SK-N-SH (cell line): ENCODE measurements around the gene LAMP5. TPM values are rescaled to one million over a fixed set of nuclear protein-coding genes. Genes with fewer than 3 reads are reported as not detected.

ENCODE experiments used
- CTCF ChIA-PET: fragments of 300-600, 350-600 bp; formaldehyde crosslinking; extraction: SDS; loops from one replicate; lab custom pipeline; 2021; lab: Yijun Ruan, JAX
- POLR2A ChIA-PET: fragments of 350-600 bp; sonication (Branson Sonifier 250); formaldehyde crosslinking; extraction: SDS; loops from one replicate; lab custom pipeline; 2020; ENCODE audit warnings: antibody characterized with exemption, inconsistent platforms; lab: Yijun Ruan, JAX
- DNase-seq: peaks from one replicate; pipeline ENCODE4 v3.0.0; 2012
- H2AFZ ChIP-seq: fragments of 200-600 bp; sonication (generic); 2 replicates; pipeline ENCODE4 v1.8.1; 2016; ENCODE audit warnings: antibody characterized with exemption, mild to moderate bottlenecking, low read depth
- H3F3A ChIP-seq: fragments of 200-600 bp; sonication (generic); replicated peaks from 2 replicates; pipeline ENCODE3; 2016; ENCODE audit warnings: antibody characterized with exemption, mild to moderate bottlenecking; ENCODE audit not compliant: insufficient read depth
- H3K27ac ChIP-seq, 2 experiments: fragments of 200-500 bp in 1 of 2; fragments of 200-600 bp in 1 of 2; sonication (Bioruptor generic) in 1 of 2; sonication (generic), shearing (Covaris generic) in 1 of 2; 2 replicates each; pipeline versions ENCODE4 v1.5.1 to v1.6.1; 2014 to 2016; ENCODE audit warnings: low read depth in 2 of 2, inconsistent platforms in 1 of 2, low read length in 1 of 2, mild to moderate bottlenecking in 1 of 2, mixed read lengths in 1 of 2
- H3K27me3 ChIP-seq: fragments of 200-600 bp; sonication (generic), shearing (Covaris generic); 2 replicates; pipeline ENCODE4 v1.6.1; 2016; ENCODE audit warnings: mixed run types; ENCODE audit not compliant: insufficient read depth
- H3K36me3 ChIP-seq, 2 experiments: fragments of 200-500 bp in 1 of 2; fragments of 200-600 bp in 1 of 2; sonication (Bioruptor generic) in 1 of 2; sonication (generic) in 1 of 2; replicated peaks in 1 of 2; 2 replicates each; pipeline versions ENCODE3 to v1.5.1; 2014 to 2016; ENCODE audit warnings: low read length in 1 of 2, mild to moderate bottlenecking in 1 of 2; ENCODE audit not compliant: insufficient read depth in 2 of 2, control insufficient read depth in 1 of 2
- H3K4me1 ChIP-seq, 2 experiments: fragments of 200-500 bp in 1 of 2; fragments of 200-600 bp in 1 of 2; sonication (Bioruptor generic) in 1 of 2; sonication (generic), shearing (Covaris generic) in 1 of 2; 2 replicates each; pipeline versions ENCODE4 v1.5.1 to v1.6.1; 2014 to 2016; ENCODE audit warnings: low read depth in 1 of 2, low read length in 1 of 2, mixed run types in 1 of 2; ENCODE audit not compliant: insufficient read depth in 2 of 2, control insufficient read depth in 1 of 2
- H3K4me2 ChIP-seq: fragments of 200-600 bp; sonication (generic), shearing (Covaris generic); 2 replicates; pipeline ENCODE4 v1.6.1; 2017; ENCODE audit warnings: mixed run types
- H3K4me3 ChIP-seq, 2 experiments: fragments of 200-500 bp in 1 of 2; fragments of 200-600 bp in 1 of 2; sonication (Bioruptor generic) in 1 of 2; sonication (generic), shearing (Covaris generic) in 1 of 2; 2 replicates each; pipeline versions ENCODE4 v1.5.1 to v1.8.1; 2014 to 2016; ENCODE audit warnings: low read depth in 2 of 2, inconsistent platforms in 1 of 2, low read length in 1 of 2, mild to moderate bottlenecking in 1 of 2, mixed read lengths in 1 of 2, moderate library complexity in 1 of 2
- H3K79me2 ChIP-seq: fragments of 200-600 bp; sonication (generic); 2 replicates; pipeline ENCODE4 v1.8.1; 2017; ENCODE audit warnings: mild to moderate bottlenecking; ENCODE audit not compliant: insufficient read depth
- H3K9ac ChIP-seq: fragments of 200-600 bp; sonication (generic); 2 replicates; pipeline ENCODE4 v1.6.1; 2017; ENCODE audit warnings: mixed run types
- H3K9me2 ChIP-seq: fragments of 200-600 bp; sonication (generic); 2 replicates; pipeline ENCODE4 v1.6.1; 2017; ENCODE audit warnings: mixed run types
- H3K9me3 ChIP-seq: fragments of 200-600 bp; sonication (generic); 2 replicates; pipeline ENCODE4 v1.6.1; 2017; ENCODE audit warnings: mixed run types, mild to moderate bottlenecking, moderate library complexity
- H4K20me1 ChIP-seq: fragments of 200-600 bp; sonication (generic); 2 replicates; pipeline ENCODE4 v1.6.1; 2017; ENCODE audit warnings: mild to moderate bottlenecking, mixed run types; ENCODE audit not compliant: insufficient read depth
- CTCF ChIP-seq: fragments of 200-600 bp; sonication (generic); IDR thresholded peaks from 2 replicates; pipeline ENCODE4 v1.6.1; 2017; ENCODE audit warnings: antibody characterized with exemption, mild to moderate bottlenecking, moderate library complexity
- FOXJ3 ChIP-seq: sonication (generic); formaldehyde crosslinking; IDR thresholded peaks from 2 replicates; pipeline ENCODE4 v1.5.1; 2020; ENCODE audit warnings: mild to moderate bottlenecking, missing genetic modification reagents
- GATA2 ChIP-seq: sonication (generic); formaldehyde crosslinking; IDR thresholded peaks from 2 replicates; pipeline ENCODE4 v1.5.0; 2020; ENCODE audit warnings: mild to moderate bottlenecking, missing genetic modification reagents
- MXI1 ChIP-seq: IDR thresholded peaks from 2 replicates; pipeline ENCODE4 v1.6.1; 2012; ENCODE audit warnings: mild to moderate bottlenecking, low read depth, low read length, improper control_type of control experiment
- RAD21 ChIP-seq: IDR thresholded peaks from 2 replicates; pipeline ENCODE4 v1.6.1; 2012; ENCODE audit warnings: mild to moderate bottlenecking, low read length
- RCOR1 ChIP-seq: fragments of 150-350 bp; IDR thresholded peaks from 2 replicates; pipeline ENCODE4 v1.6.1; 2017; ENCODE audit warnings: antibody characterized with exemption, low read length
- SMC3 ChIP-seq: IDR thresholded peaks from 2 replicates; pipeline ENCODE4 v1.6.1; 2012; ENCODE audit warnings: low read depth, low read length, improper control_type of control experiment
- TCF12 ChIP-seq: IDR thresholded peaks from 2 replicates; pipeline ENCODE4 v1.4.0; 2012
- YY1 ChIP-seq: IDR thresholded peaks from 2 replicates; pipeline ENCODE4 v1.4.0; 2012; ENCODE audit warnings: low read depth, mild to moderate bottlenecking
- WGBS: methylation state at CpG from one replicate; pipeline ENCODE4 v1.1.6; 2017; ENCODE audit warnings: low lambda C conversion rate; 5-methylcytosine and 5-hydroxymethylcytosine counted together
- polyA plus RNA-seq, 3 experiments: library from polyadenylated mRNA; depleted of rRNA; stranded (reverse); fragments of >200 nt; gene quantifications; 2 replicates each; pipeline ENCODE4 v1.2.3, GENCODE V29; 2012
- TF ChIP-seq, protein P1 (sequence below): IDR thresholded peaks from 2 replicates; pipeline ENCODE4 v1.4.0; 2012; ENCODE audit warnings: low read depth, borderline replicate concordance
- TF ChIP-seq, protein P2 (sequence below): fragments of 150-350 bp; IDR thresholded peaks from 2 replicates; pipeline ENCODE4 v1.6.1; 2017; ENCODE audit warnings: antibody characterized with exemption, low read length, low read depth, borderline replicate concordance

Gene LAMP5
- polyA plus RNA-seq, 1 of the 3 experiments (the other 2 are of a cell fraction) = 4.8 TPM

GRCh38 chr20:9503526-9504245 is 10.7 kb upstream of the LAMP5 start:
- WGBS = 85% methylated on average over 9 of the region's 9 CpGs
- CTCF ChIA-PET = interaction anchor here (0.7 to 4.3 kb wide), 9 partner anchors 9 to 587 kb away, joined by 3 to 19 read pairs (median 3); partner anchors contain the start of gene LAMP5
- POLR2A ChIA-PET = no interaction called here
- Histone ChIP-seq H3K27me3 (no peaks in the 10 kb centered on the region), H3K36me3 (no peaks in the 10 kb centered on the region), H3F3A (no peaks in the 10 kb centered on the region), H3K4me3 (no peak overlapping the region), H3K9me2 (no peaks in the 10 kb centered on the region), H2AFZ (no peak overlapping the region), H3K9me3 (no peaks in the 10 kb centered on the region), H3K79me2 (no peaks in the 10 kb centered on the region), H3K4me2 (no peak overlapping the region), H3K27ac (no peak overlapping the region), H3K9ac (no peak overlapping the region), H3K4me1 (0 out of 4 replicates have a peak, but pooled peaks cover 0 to 2% of the 10 kb centered on the region in 2 experiments), H4K20me1 (no peaks in the 10 kb centered on the region)
- no peak for DNase-seq
- TF ChIP-seq TCF12 = no peak
- TF ChIP-seq RCOR1 = no peak
- TF ChIP-seq RAD21 = peak; percentile 30
- TF ChIP-seq SMC3 = peak; percentile 4; the same call in 1 of the 2 replicates
- TF ChIP-seq GATA2 (CRISPR knock-in tag) = no peak
- TF ChIP-seq, protein P1, sequence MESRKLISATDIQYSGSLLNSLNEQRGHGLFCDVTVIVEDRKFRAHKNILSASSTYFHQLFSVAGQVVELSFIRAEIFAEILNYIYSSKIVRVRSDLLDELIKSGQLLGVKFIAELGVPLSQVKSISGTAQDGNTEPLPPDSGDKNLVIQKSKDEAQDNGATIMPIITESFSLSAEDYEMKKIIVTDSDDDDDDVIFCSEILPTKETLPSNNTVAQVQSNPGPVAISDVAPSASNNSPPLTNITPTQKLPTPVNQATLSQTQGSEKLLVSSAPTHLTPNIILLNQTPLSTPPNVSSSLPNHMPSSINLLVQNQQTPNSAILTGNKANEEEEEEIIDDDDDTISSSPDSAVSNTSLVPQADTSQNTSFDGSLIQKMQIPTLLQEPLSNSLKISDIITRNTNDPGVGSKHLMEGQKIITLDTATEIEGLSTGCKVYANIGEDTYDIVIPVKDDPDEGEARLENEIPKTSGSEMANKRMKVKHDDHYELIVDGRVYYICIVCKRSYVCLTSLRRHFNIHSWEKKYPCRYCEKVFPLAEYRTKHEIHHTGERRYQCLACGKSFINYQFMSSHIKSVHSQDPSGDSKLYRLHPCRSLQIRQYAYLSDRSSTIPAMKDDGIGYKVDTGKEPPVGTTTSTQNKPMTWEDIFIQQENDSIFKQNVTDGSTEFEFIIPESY = no peak
- TF ChIP-seq YY1 = no peak
- TF ChIP-seq, protein P2, sequence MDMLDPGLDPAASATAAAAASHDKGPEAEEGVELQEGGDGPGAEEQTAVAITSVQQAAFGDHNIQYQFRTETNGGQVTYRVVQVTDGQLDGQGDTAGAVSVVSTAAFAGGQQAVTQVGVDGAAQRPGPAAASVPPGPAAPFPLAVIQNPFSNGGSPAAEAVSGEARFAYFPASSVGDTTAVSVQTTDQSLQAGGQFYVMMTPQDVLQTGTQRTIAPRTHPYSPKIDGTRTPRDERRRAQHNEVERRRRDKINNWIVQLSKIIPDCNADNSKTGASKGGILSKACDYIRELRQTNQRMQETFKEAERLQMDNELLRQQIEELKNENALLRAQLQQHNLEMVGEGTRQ = no peak
- TF ChIP-seq FOXJ3 (CRISPR knock-in tag) = no peak
- TF ChIP-seq CTCF = peak; percentile 45
- TF ChIP-seq MXI1 = no peak
